ENCODE data around the gene RARA.

The RARA gene

DNA sequence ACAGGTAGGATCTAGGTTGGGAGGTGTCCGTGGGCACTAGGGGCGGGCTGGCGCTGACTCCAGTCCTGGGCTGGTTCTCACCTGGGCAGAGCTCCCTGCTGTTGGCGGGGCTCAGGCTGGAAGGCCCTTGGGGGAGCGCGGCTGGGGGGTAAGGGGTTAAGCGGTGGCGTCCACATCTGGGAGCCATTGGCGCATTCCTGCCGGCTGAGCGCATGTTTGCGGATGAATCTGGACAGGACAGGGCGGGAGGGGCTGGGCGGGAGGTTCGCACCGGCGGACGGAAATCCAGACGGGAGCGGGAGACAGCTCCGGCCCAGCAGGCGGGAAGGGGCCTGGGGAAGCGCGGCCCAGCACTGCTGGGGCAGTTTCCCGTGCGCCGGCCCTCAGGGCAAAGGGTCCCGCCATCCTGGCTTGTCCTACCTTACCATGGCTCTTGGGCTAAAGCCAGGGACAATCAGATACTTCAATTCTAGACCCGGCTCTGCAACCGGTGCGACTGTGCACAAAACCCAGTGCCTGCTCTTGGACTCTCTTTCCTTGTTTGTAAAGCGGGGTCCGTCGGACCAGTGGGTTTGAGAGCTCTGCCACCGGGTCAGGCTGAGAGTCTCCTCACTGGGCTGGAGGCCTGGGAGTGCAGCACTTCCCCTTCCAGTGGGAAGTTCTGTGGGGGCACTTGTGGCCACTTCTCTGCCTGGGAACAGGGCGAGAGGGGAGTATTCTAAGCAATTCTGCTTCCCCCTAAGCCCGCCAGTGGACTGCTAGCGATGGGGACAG, 7.8 kb downstream of the RARA start:
- peaks cover 58% of the 10 kb centered on the region for H3K4me1 ChIP-seq (ENCODE audit: control insufficient read depth, insufficient read depth, low read length, poor library complexity, severe bottlenecking)
- H3K36me3 ChIP-seq (ENCODE audit: control insufficient read depth, insufficient read depth, low read length), result no peaks in the 10 kb centered on the region
- H3K4me3 ChIP-seq (ENCODE audit: extremely low read depth, insufficient read depth, low read length, poor library complexity, severe bottlenecking), result peak overlapping the region; percentile 91
- no peaks in the 10 kb centered on the region for H3K9me3 ChIP-seq (ENCODE audit: control insufficient read depth, low read length)
- 7 to 10% methylated on average over 33 to 36 of the region's 38 CpGs for WGBS, 2 experiments (ENCODE audit: insufficient coverage in 2 of 2)
- peak overlapping the region; percentile 92 for H3K27ac ChIP-seq (ENCODE audit: low read depth, low read length, severe bottlenecking)

DNA sequence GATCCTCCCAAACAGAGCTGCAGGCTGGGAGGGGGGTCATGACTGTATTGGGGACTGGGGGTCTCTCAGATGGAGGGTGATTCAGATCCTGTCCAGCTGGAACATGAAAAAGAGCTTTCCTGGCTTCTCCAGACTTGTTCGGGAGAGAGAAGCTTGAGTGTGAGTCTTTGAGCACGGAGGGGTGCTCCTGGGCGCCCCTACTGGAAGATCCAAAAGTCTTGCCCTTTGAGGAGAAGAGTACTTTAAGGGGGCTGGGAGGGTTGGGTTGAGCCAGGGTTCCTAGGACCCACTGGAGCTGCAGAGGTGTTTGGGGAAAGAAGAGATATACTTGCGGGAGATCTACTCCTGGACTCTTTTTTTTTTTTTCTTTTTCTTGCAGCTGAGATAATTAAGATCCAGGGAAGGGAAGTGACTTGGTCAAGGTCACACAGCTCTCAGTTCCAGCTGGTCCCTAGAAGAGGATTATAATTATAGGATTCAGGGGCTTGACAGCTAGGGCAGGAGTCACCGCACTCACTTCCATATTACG, 8.4 kb downstream of the RARA start:
- Histone ChIP-seq H3K4me3 (ENCODE audit: extremely low read depth, insufficient read depth, low read length, poor library complexity, severe bottlenecking) (peak overlapping the region; percentile 91), H3K36me3 (ENCODE audit: control insufficient read depth, insufficient read depth, low read length) (no peaks in the 10 kb centered on the region), H3K4me1 (ENCODE audit: control insufficient read depth, insufficient read depth, low read length, poor library complexity, severe bottlenecking) (peaks cover 58% of the 10 kb centered on the region), H3K27ac (ENCODE audit: low read depth, low read length, severe bottlenecking) (peak overlapping the region; percentile 92), H3K9me3 (ENCODE audit: control insufficient read depth, low read length) (no peaks in the 10 kb centered on the region)
- 6% methylated on average over 3 of the region's 6 CpGs for WGBS, 2 experiments (ENCODE audit: insufficient coverage in 2 of 2)

GRCh38 chr17:40317880-40318829, 9.2 kb downstream of the RARA start:
- H3K36me3 ChIP-seq (ENCODE audit: control insufficient read depth, insufficient read depth, low read length), result no peaks in the 10 kb centered on the region
- 0% methylated on average over 50 to 53 of the region's 70 CpGs for WGBS, 2 experiments (ENCODE audit: insufficient coverage in 2 of 2)
- peaks cover 63% of the 10 kb centered on the region for H3K4me1 ChIP-seq (ENCODE audit: control insufficient read depth, insufficient read depth, low read length, poor library complexity, severe bottlenecking)
- no peaks in the 10 kb centered on the region for H3K9me3 ChIP-seq (ENCODE audit: control insufficient read depth, low read length)
- H3K4me3 ChIP-seq (ENCODE audit: extremely low read depth, insufficient read depth, low read length, poor library complexity, severe bottlenecking), result peak overlapping the region; percentile 91
- H3K27ac ChIP-seq (ENCODE audit: low read depth, low read length, severe bottlenecking), result peak overlapping the region; percentile 92

DNA sequence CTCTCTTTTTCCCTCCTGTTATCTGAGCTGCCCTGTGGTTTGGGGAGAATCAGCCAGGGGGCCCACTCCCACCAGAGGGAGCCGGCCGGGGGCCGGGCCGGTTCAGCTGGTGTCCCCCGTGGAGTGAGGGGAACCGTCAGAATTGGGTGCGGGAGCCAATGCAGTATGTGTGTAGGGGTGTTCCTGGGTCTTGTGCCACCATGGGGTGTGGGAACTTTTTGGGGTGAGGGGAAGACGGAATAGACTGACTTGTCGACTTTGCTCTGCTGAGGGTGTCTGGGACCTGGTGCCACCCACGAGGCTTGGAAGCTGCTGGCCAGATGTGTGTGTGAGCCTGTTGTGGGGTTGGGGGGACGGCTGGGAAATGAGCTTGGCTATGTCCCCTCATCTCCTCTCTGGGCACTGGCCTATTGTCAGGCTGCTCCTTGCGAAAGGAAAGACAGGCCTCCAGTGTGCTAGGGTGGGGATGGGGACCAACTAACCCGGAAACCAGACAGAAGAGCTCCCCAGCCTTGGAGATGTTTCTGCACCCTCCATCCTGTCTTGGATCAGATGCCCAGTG, 9.9 kb downstream of the RARA start:
- Histone ChIP-seq H3K4me1 (ENCODE audit: control insufficient read depth, insufficient read depth, low read length, poor library complexity, severe bottlenecking) (peaks cover 65% of the 10 kb centered on the region), H3K27ac (ENCODE audit: low read depth, low read length, severe bottlenecking) (no peak overlapping the region)
- WGBS, 2 experiments (ENCODE audit: insufficient coverage in 2 of 2), result 27 to 31% methylated on average over 5 to 10 of the region's 13 CpGs

GRCh38 chr17:40319651-40320540, 10.9 kb downstream of the RARA start:
- WGBS, 2 experiments (ENCODE audit: insufficient coverage in 2 of 2), result 90 to 92% methylated on average over 3 to 5 of the region's 11 CpGs
- no peaks in the 10 kb centered on the region for H3K36me3 ChIP-seq (ENCODE audit: control insufficient read depth, insufficient read depth, low read length)
- H3K4me1 ChIP-seq (ENCODE audit: control insufficient read depth, insufficient read depth, low read length, poor library complexity, severe bottlenecking), result peaks cover 59% of the 10 kb centered on the region
- H3K9me3 ChIP-seq (ENCODE audit: control insufficient read depth, low read length), result no peaks in the 10 kb centered on the region
- no peak overlapping the region for H3K4me3 ChIP-seq (ENCODE audit: extremely low read depth, insufficient read depth, low read length, poor library complexity, severe bottlenecking)
- H3K27ac ChIP-seq (ENCODE audit: low read depth, low read length, severe bottlenecking), result no peak overlapping the region

More for the DNA sequence above, 9.9 kb downstream of the RARA start:
- Histone ChIP-seq H3K36me3 (ENCODE audit: control insufficient read depth, insufficient read depth, low read length) (no peaks in the 10 kb centered on the region), H3K9me3 (ENCODE audit: control insufficient read depth, low read length) (no peaks in the 10 kb centered on the region), H3K4me3 (ENCODE audit: extremely low read depth, insufficient read depth, low read length, poor library complexity, severe bottlenecking) (peak overlapping the region; percentile 91)

DNA sequence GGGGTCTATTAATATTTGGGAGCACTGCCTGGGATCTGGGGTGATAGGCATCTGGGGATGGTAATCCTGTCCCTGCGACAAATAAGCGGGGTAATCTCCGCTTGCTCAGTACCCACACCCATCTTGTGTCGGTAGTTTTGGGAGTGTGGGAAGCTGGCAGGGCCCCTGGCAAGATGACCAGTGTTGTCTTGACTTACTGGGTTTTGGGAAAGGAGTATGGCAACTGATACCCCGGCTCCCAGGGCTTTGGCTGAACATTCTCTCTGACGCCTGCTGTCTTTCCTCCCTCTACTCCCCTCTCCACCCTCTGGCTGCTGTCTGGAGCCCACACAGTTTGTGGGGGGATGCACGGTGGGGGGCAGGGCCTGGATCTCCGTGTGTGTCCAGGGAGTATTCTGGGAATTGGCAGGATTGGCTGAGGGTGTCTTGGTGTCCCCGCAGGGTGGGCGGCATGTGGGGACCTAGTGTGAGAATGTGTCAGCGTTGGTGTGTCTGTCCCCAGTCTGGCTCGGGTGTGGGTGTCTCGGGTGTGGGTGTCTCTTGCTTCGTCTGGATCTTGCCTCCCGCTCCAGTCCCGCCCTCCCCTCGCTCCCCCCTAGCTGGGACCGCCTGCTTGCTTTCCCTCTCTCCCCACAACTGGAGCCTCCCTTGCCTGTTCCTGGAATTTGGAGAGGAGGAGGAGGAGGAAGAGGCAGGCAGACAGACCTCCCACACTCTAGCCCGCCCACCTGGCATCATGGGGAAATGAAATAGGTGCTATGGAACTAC, 12.0 kb downstream of the RARA start:
- Histone ChIP-seq H3K9me3 (ENCODE audit: control insufficient read depth, low read length) (no peaks in the 10 kb centered on the region), H3K4me3 (ENCODE audit: extremely low read depth, insufficient read depth, low read length, poor library complexity, severe bottlenecking) (no peak overlapping the region), H3K36me3 (ENCODE audit: control insufficient read depth, insufficient read depth, low read length) (no peaks in the 10 kb centered on the region), H3K4me1 (ENCODE audit: control insufficient read depth, insufficient read depth, low read length, poor library complexity, severe bottlenecking) (peaks cover 54% of the 10 kb centered on the region), H3K27ac (ENCODE audit: low read depth, low read length, severe bottlenecking) (no peak overlapping the region)
- 61 to 71% methylated on average over 7 to 10 of the region's 19 CpGs for WGBS, 2 experiments (ENCODE audit: insufficient coverage in 2 of 2)

- Histone ChIP-seq H3K27ac (ENCODE audit: low read depth, low read length, severe bottlenecking) (peak overlapping the region; percentile 97), H3K4me3 (ENCODE audit: extremely low read depth, insufficient read depth, low read length, poor library complexity, severe bottlenecking) (no peak overlapping the region), H3K9me3 (ENCODE audit: control insufficient read depth, low read length) (no peaks in the 10 kb centered on the region), H3K4me1 (ENCODE audit: control insufficient read depth, insufficient read depth, low read length, poor library complexity, severe bottlenecking) (peaks cover 48% of the 10 kb centered on the region), H3K36me3 (ENCODE audit: control insufficient read depth, insufficient read depth, low read length) (no peaks in the 10 kb centered on the region)
- 92 to 100% methylated on average over 1 to 2 of the region's 4 CpGs for WGBS, 2 experiments (ENCODE audit: insufficient coverage in 2 of 2)
Observed at GRCh38 chr17:40321524-40321929, 12.5 kb downstream of the RARA start.

- WGBS, 2 experiments (ENCODE audit: insufficient coverage in 2 of 2), result 69 to 70% methylated on average over 2 of the region's 4 CpGs
- H3K9me3 ChIP-seq (ENCODE audit: control insufficient read depth, low read length), result no peaks in the 10 kb centered on the region
- H3K27ac ChIP-seq (ENCODE audit: low read depth, low read length, severe bottlenecking), result peak overlapping the region; percentile 97
- no peaks in the 10 kb centered on the region for H3K36me3 ChIP-seq (ENCODE audit: control insufficient read depth, insufficient read depth, low read length)
- H3K4me1 ChIP-seq (ENCODE audit: control insufficient read depth, insufficient read depth, low read length, poor library complexity, severe bottlenecking), result peaks cover 45% of the 10 kb centered on the region
- no peak overlapping the region for H3K4me3 ChIP-seq (ENCODE audit: extremely low read depth, insufficient read depth, low read length, poor library complexity, severe bottlenecking)
Observed at GRCh38 chr17:40321961-40322357, 13.0 kb downstream of the RARA start.
